Measurements from ENCODE around the gene CTBP2. TPM values are rescaled to one million over a fixed set of nuclear protein-coding genes. Genes with fewer than 3 reads are reported as not detected.
"Not testable (repeated sequence)": the region's sequence is repeated elsewhere in the genome, so short reads cannot be mapped to it uniquely, and the experiment has no call there.

CTBP2 gene
- total RNA-seq, 2 donors from 2014 or later = 1.2 TPM

- Mint-ChIP-seq H3K9me3 (no peaks in the 10 kb centered on the region), H3K27ac (no peak overlapping the region), H3K36me3 (no peaks in the 10 kb centered on the region)
- DNase-seq (ENCODE audit: low spot score in 2 of 2) (no peak), ATAC-seq (no peak)
Measured at GRCh38 chr10:125061557-125062226, 98.7 kb downstream of the CTBP2 start.

- ATAC-seq (no peak), DNase-seq (ENCODE audit: low spot score in 2 of 2) (peak in 1 of 2 donors; percentile 46)
- Mint-ChIP-seq H3K9me3 (no peaks in the 10 kb centered on the region), H3K27ac (no peak overlapping the region), H3K36me3 (no peaks in the 10 kb centered on the region)
Measured at GRCh38 chr10:125060826-125061556, 99.4 kb downstream of the CTBP2 start.

GRCh38 chr10:125060482-125060825 lies 99.9 kb downstream of the CTBP2 start:
- no peaks in the 10 kb centered on the region for H3K9me3 Mint-ChIP-seq
- ATAC-seq (no peak), DNase-seq (ENCODE audit: low spot score in 2 of 2) (no peak)
- no peaks in the 10 kb centered on the region for H3K36me3 Mint-ChIP-seq
- H3K27ac Mint-ChIP-seq = no peak overlapping the region

- H3K9me3 Mint-ChIP-seq = no peaks in the 10 kb centered on the region
- no peak for DNase-seq (ENCODE audit: low spot score in 2 of 2)
- no peak overlapping the region for H3K27ac Mint-ChIP-seq
- no peaks in the 10 kb centered on the region for H3K36me3 Mint-ChIP-seq
- no peak for ATAC-seq
Measured at GRCh38 chr10:125060026-125060425, 100.3 kb downstream of the CTBP2 start.

GRCh38 chr10:125059348-125059747 lies 101.0 kb downstream of the CTBP2 start:
- not testable (repeated sequence) for H3K27ac Mint-ChIP-seq; H3K36me3 Mint-ChIP-seq; DNase-seq (ENCODE audit: low spot score in 2 of 2); ATAC-seq; H3K9me3 Mint-ChIP-seq

GRCh38 chr10:125057158-125058001 lies 103.0 kb downstream of the CTBP2 start:
- H3K27ac Mint-ChIP-seq = no peak overlapping the region
- ATAC-seq (no peak), DNase-seq (ENCODE audit: low spot score in 2 of 2) (no peak)
- H3K9me3 Mint-ChIP-seq = no peaks in the 10 kb centered on the region
- no peaks in the 10 kb centered on the region for H3K36me3 Mint-ChIP-seq

GRCh38 chr10:125056161-125057132 lies 103.9 kb downstream of the CTBP2 start:
- peak in 1 of 2 donors; percentile 22 for ATAC-seq
- no peak overlapping the region for H3K27ac Mint-ChIP-seq
- H3K9me3 Mint-ChIP-seq = no peaks in the 10 kb centered on the region
- no peak for DNase-seq (ENCODE audit: low spot score in 2 of 2)
- no peaks in the 10 kb centered on the region for H3K36me3 Mint-ChIP-seq

- ATAC-seq = no peak
Measured at GRCh38 chr10:125055446-125055845, 104.9 kb downstream of the CTBP2 start.

GRCh38 chr10:125054669-125055268 lies 105.6 kb downstream of the CTBP2 start:
- Mint-ChIP-seq H3K9me3 (no peaks in the 10 kb centered on the region), H3K27ac (no peak overlapping the region), H3K36me3 (no peaks in the 10 kb centered on the region)
- ATAC-seq (no peak), DNase-seq (ENCODE audit: low spot score in 2 of 2) (no peak)

More at GRCh38 chr10:125055446-125055845, 104.9 kb downstream of the CTBP2 start:
- Mint-ChIP-seq H3K36me3 (no peaks in the 10 kb centered on the region), H3K9me3 (no peaks in the 10 kb centered on the region), H3K27ac (no peak overlapping the region)
- DNase-seq (ENCODE audit: low spot score in 2 of 2) = no peak

GRCh38 chr10:125054216-125054615 lies 106.1 kb downstream of the CTBP2 start:
- ATAC-seq (no peak), DNase-seq (ENCODE audit: low spot score in 2 of 2) (no peak)
- H3K36me3 Mint-ChIP-seq = no peaks in the 10 kb centered on the region
- H3K9me3 Mint-ChIP-seq = no peaks in the 10 kb centered on the region
- no peak overlapping the region for H3K27ac Mint-ChIP-seq

GRCh38 chr10:125052146-125052545 lies 108.2 kb downstream of the CTBP2 start:
- ATAC-seq (no peak), DNase-seq (ENCODE audit: low spot score in 2 of 2) (no peak)
- Mint-ChIP-seq H3K9me3 (no peaks in the 10 kb centered on the region), H3K36me3 (no peaks in the 10 kb centered on the region), H3K27ac (no peak overlapping the region)

- Mint-ChIP-seq H3K36me3 (no peaks in the 10 kb centered on the region), H3K27ac (no peak overlapping the region), H3K9me3 (no peaks in the 10 kb centered on the region)
- no peak for DNase-seq (ENCODE audit: low spot score in 2 of 2)
- no peak for ATAC-seq
Measured at GRCh38 chr10:125050383-125050782, 110.0 kb downstream of the CTBP2 start.

GRCh38 chr10:125049216-125049881 lies 111.0 kb downstream of the CTBP2 start:
- DNase-seq (ENCODE audit: low spot score in 2 of 2) = no peak
- Mint-ChIP-seq H3K27ac (no peak overlapping the region), H3K36me3 (no peaks in the 10 kb centered on the region), H3K9me3 (no peaks in the 10 kb centered on the region)
- ATAC-seq = no peak

GRCh38 chr10:125048094-125048864 lies 112.1 kb downstream of the CTBP2 start:
- peak; percentile 68 to 80 for DNase-seq (ENCODE audit: low spot score in 2 of 2)
- Mint-ChIP-seq H3K9me3 (no peaks in the 10 kb centered on the region), H3K27ac (no peak overlapping the region), H3K36me3 (no peaks in the 10 kb centered on the region)
- ATAC-seq = peak; percentile 81 to 90
